Measurements from ENCODE around the gene VAMP2. TPM values are rescaled to one million over a fixed set of nuclear protein-coding genes. Genes with fewer than 3 reads are reported as not detected.

VAMP2 gene
- total RNA-seq, 4 donors from 2014 or later = 10.9 to 37.0 (median 25.7) TPM

GRCh38 chr17:8109661-8110455, 52.9 kb downstream of the VAMP2 start:
- H3K27ac ChIP-seq = no peak overlapping the region
- no peak for DNase-seq
- H3K4me3 ChIP-seq = no peak overlapping the region
- H3K4me1 ChIP-seq = peaks cover 0 to 7% of the 10 kb centered on the region in 2 donors
- in situ Hi-C loops (cut with MboI; ENCODE audit: low sequenced_read_pairs in 4 of 4) = no loop called here
- TF ChIP-seq CTCF (IDR thresholded peaks at IDR 0.05 in 4 of 5, conservative IDR thresholded peaks at IDR 0.05 in 1 of 5) (peak; percentile 41 to 82 (median 68)), POLR2A (IDR thresholded peaks at IDR 0.05) (no peak)
- no peaks in the 10 kb centered on the region for H3K9me3 ChIP-seq
- H3K27me3 ChIP-seq = peaks cover 31 to 43% (median 38%) of the 10 kb centered on the region in 3 donors
- no peaks in the 10 kb centered on the region for H3K36me3 ChIP-seq
- no peak for ATAC-seq
- intact Hi-C loops (cut with DNase I; ENCODE audit: low total_unique reads) = no loop called here

MicroRNAs within 50 kb of the gene (microRNA counts, 767-probe panel; counts per million panel counts)
- microRNA hsa-miR-4521 = 356 to 448 counts per million in 2 donors

Small RNA genes lying within 50 kb of the gene (microRNA-seq; reads per million reads assigned to microRNA genes)
- gene MIR4521 (ENCODE audit: borderline replicate concordance in 2 of 2) (1.7 to 2.4 reads per million in 2 donors), gene MIR6883 (ENCODE audit: borderline replicate concordance in 2 of 2) (3.5 to 4.3 reads per million in 2 donors)

Other genes with a start within 250 kb of the VAMP2 start
- gene RNF227, start 246.7 kb downstream of the VAMP2 start, total RNA-seq = 1 to 10 TPM in 1 of 4 donors, under 1 TPM in 2, not detected in 1; 0.51 to 1.2 (median 0.62) TPM
- under 1 TPM in 1 of 4 donors, not detected in 3; 0.42 TPM for gene KCNAB3, start 233.1 kb downstream of the VAMP2 start, total RNA-seq
- gene TRAPPC1, start 231.0 kb downstream of the VAMP2 start, total RNA-seq = 10 to 100 TPM; 19.4 to 41.7 (median 30.0) TPM
- 10 to 100 TPM in 1 of 4 donors, 1 to 10 TPM in 3; 3.6 to 14.3 (median 7.2) TPM for gene CNTROB, start 230.7 kb downstream of the VAMP2 start, total RNA-seq
- gene GUCY2D, start 160.3 kb downstream of the VAMP2 start, total RNA-seq = not detected
- 1 to 10 TPM in 1 of 4 donors, under 1 TPM in 3; 0.15 to 1.0 (median 0.69) TPM for gene ALOX15B, start 123.9 kb downstream of the VAMP2 start, total RNA-seq
- gene ALOX12B, start 75.2 kb downstream of the VAMP2 start, total RNA-seq = not detected
- not detected for gene ALOXE3, start 44.4 kb downstream of the VAMP2 start, total RNA-seq
- not detected for gene HES7, start 38.8 kb downstream of the VAMP2 start, total RNA-seq
- gene PER1, start 10.5 kb downstream of the VAMP2 start, total RNA-seq = 100 to 1,000 TPM; 105 to 263 (median 164) TPM
- 1 to 10 TPM in 3 of 4 donors, under 1 TPM in 1; 0.75 to 5.7 (median 3.1) TPM for gene TMEM107, start 13.4 kb upstream of the VAMP2 start, total RNA-seq
- gene BORCS6, start 27.2 kb upstream of the VAMP2 start, total RNA-seq = 10 to 100 TPM; 16.2 to 34.5 (median 26.2) TPM
- 1 to 10 TPM in 1 of 4 donors, not detected in 3; 2.3 TPM for gene AURKB, start 47.6 kb upstream of the VAMP2 start, total RNA-seq
- gene CTC1, start 85.1 kb upstream of the VAMP2 start, total RNA-seq = 1 to 10 TPM; 2.4 to 5.5 (median 4.1) TPM
- 1 to 10 TPM; 2.6 to 8.4 (median 6.5) TPM for gene PFAS, start 86.3 kb upstream of the VAMP2 start, total RNA-seq
- gene RANGRF, start 125.7 kb upstream of the VAMP2 start, total RNA-seq = 10 to 100 TPM in 3 of 4 donors, 1 to 10 TPM in 1; 6.9 to 21.2 (median 15.4) TPM
- gene SLC25A35, start 132.5 kb upstream of the VAMP2 start, total RNA-seq = 10 to 100 TPM in 1 of 4 donors, 1 to 10 TPM in 1, under 1 TPM in 2; 0.71 to 14.0 (median 1.0) TPM
- 1 to 10 TPM; 3.3 to 8.1 (median 5.0) TPM for gene ARHGEF15, start 147.3 kb upstream of the VAMP2 start, total RNA-seq
- not detected for gene ODF4, start 176.9 kb upstream of the VAMP2 start, total RNA-seq
- 1,000 to 10,000 TPM; 2,392 to 2,913 (median 2,833) TPM for gene RPL26, start 220.2 kb upstream of the VAMP2 start, total RNA-seq
- not detected for gene RNF222, start 234.9 kb upstream of the VAMP2 start, total RNA-seq